Ishikawa (cell line): ENCODE data around the gene FOS.

Experiments used
- CEBPB ChIP-seq: IDR thresholded peaks from 2 replicates; pipeline ENCODE4 v1.6.1; 2012
- CREB1 ChIP-seq: IDR thresholded peaks from 2 replicates; pipeline ENCODE4 v1.6.1; 2012; ENCODE audit warnings: low read depth
- EP300 ChIP-seq: IDR thresholded peaks from 2 replicates; pipeline ENCODE4 v1.6.1; 2012; ENCODE audit warnings: borderline replicate concordance
- FOXM1 ChIP-seq: IDR thresholded peaks from 2 replicates; pipeline ENCODE4 v1.6.1; 2012; ENCODE audit warnings: low read depth, borderline replicate concordance
- RAD21 ChIP-seq: IDR thresholded peaks from 2 replicates; pipeline ENCODE4 v1.6.1; 2012; ENCODE audit warnings: low read depth
- TAF1 ChIP-seq: IDR thresholded peaks from 2 replicates; pipeline ENCODE4 v1.6.1; 2012; ENCODE audit warnings: low read depth, mild to moderate bottlenecking
- YY1 ChIP-seq: IDR thresholded peaks from 2 replicates; pipeline ENCODE4 v1.6.1; 2012; ENCODE audit warnings: low read depth
- ZBTB7A ChIP-seq: IDR thresholded peaks from 2 replicates; pipeline ENCODE4 v1.6.1; 2012; ENCODE audit warnings: low read depth
- TF ChIP-seq, protein P1 (sequence below): IDR thresholded peaks from 2 replicates; pipeline ENCODE4 v1.6.1; 2012; ENCODE audit warnings: low read depth, mild to moderate bottlenecking
- TF ChIP-seq, protein P2 (sequence below): IDR thresholded peaks from 2 replicates; pipeline ENCODE4 v1.6.1; 2012

DNA sequence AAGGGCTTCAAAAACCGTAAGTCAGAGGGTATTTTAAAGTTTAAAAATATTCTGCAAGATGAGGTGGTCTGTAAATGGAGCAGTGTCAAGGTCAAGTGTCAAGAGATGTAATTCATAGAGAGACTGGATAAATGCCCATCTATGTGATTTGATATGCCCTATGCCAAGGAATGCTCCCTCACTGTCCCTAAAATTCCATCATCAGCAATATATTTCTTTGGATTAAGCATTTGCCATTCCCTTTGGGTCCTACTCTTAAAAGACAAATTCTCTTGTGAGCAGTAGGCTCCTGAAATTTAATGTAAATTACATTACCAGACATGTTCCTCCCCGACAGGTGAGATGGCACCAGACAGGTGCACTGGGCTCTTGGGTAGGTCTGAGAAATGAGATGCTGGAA, 16.0 kb upstream of the FOS start:
- TF ChIP-seq, protein P1, sequence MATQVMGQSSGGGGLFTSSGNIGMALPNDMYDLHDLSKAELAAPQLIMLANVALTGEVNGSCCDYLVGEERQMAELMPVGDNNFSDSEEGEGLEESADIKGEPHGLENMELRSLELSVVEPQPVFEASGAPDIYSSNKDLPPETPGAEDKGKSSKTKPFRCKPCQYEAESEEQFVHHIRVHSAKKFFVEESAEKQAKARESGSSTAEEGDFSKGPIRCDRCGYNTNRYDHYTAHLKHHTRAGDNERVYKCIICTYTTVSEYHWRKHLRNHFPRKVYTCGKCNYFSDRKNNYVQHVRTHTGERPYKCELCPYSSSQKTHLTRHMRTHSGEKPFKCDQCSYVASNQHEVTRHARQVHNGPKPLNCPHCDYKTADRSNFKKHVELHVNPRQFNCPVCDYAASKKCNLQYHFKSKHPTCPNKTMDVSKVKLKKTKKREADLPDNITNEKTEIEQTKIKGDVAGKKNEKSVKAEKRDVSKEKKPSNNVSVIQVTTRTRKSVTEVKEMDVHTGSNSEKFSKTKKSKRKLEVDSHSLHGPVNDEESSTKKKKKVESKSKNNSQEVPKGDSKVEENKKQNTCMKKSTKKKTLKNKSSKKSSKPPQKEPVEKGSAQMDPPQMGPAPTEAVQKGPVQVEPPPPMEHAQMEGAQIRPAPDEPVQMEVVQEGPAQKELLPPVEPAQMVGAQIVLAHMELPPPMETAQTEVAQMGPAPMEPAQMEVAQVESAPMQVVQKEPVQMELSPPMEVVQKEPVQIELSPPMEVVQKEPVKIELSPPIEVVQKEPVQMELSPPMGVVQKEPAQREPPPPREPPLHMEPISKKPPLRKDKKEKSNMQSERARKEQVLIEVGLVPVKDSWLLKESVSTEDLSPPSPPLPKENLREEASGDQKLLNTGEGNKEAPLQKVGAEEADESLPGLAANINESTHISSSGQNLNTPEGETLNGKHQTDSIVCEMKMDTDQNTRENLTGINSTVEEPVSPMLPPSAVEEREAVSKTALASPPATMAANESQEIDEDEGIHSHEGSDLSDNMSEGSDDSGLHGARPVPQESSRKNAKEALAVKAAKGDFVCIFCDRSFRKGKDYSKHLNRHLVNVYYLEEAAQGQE = no peak
- TF ChIP-seq EP300 = no peak
- no peak for TF ChIP-seq YY1
- TF ChIP-seq RAD21 = no peak
- no peak for TF ChIP-seq ZBTB7A
- no peak for TF ChIP-seq TAF1
- TF ChIP-seq CEBPB = no peak
- TF ChIP-seq, protein P2, sequence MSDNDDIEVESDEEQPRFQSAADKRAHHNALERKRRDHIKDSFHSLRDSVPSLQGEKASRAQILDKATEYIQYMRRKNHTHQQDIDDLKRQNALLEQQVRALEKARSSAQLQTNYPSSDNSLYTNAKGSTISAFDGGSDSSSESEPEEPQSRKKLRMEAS = no peak
- no peak for TF ChIP-seq FOXM1
- no peak for TF ChIP-seq CREB1
